ENCODE data around the gene RNF152.

Gene RNF152

DNA sequence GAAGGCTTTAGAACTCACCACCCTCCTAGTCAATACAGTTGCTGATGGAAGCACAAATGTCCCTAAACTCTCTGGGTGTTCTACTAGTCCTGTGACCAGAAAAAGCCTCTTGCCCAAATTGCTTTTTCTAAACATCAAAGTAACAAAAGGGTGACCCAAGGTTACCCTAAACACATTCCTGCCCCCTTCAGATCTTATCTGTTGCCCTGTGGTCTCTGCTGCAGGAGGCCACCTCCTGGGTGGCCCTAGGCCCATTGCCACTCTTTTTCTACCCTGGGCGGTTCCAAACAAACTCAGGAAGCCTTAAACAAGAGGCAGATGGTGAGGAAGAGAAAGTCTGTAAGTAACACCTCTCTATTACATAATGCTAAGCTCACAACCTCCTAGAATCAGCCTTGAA, 3.3 kb downstream of the RNF152 start:
- ChIA-PET POLR2A (ENCODE audit: low non-redundant PET) (no interaction called here), CTCF (interaction anchor here (0.7 kb wide), 1 partner anchor 242 kb away, joined by 3 read pairs; no protein-coding TSS in a partner anchor)
- DNase-seq (ENCODE audit: low spot score), result no peak
- TF ChIP-seq, protein P1, sequence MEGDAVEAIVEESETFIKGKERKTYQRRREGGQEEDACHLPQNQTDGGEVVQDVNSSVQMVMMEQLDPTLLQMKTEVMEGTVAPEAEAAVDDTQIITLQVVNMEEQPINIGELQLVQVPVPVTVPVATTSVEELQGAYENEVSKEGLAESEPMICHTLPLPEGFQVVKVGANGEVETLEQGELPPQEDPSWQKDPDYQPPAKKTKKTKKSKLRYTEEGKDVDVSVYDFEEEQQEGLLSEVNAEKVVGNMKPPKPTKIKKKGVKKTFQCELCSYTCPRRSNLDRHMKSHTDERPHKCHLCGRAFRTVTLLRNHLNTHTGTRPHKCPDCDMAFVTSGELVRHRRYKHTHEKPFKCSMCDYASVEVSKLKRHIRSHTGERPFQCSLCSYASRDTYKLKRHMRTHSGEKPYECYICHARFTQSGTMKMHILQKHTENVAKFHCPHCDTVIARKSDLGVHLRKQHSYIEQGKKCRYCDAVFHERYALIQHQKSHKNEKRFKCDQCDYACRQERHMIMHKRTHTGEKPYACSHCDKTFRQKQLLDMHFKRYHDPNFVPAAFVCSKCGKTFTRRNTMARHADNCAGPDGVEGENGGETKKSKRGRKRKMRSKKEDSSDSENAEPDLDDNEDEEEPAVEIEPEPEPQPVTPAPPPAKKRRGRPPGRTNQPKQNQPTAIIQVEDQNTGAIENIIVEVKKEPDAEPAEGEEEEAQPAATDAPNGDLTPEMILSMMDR (conservative IDR thresholded peaks at IDR 0.05; ENCODE audit: low read depth), result no peak
- H3K27ac ChIP-seq, result no peak overlapping the region

DNA sequence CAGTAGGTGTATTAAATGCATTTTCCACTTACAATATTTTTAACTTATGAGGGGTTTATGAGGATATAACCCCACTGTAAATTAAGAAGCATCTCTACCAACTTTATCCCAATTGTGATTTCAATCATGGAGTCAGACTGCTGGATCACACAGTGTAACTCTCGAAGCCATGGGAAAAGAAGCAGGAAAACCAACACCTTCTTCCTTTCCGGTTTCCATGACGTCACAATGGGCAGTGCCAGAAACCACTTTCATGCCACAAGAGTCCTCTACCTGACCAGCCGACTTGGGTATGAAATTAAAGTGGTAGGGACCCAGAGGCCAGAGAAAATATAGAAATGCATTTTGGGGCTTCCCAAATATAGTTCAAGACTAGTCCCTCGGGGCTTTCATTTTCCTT, 4.2 kb downstream of the RNF152 start:
- ChIA-PET CTCF (no interaction called here), POLR2A (ENCODE audit: low non-redundant PET) (no interaction called here)
- H3K27ac ChIP-seq, result no peak overlapping the region
- no peak for DNase-seq (ENCODE audit: low spot score)
- TF ChIP-seq, protein P1 (conservative IDR thresholded peaks at IDR 0.05; ENCODE audit: low read depth), result no peak

DNA sequence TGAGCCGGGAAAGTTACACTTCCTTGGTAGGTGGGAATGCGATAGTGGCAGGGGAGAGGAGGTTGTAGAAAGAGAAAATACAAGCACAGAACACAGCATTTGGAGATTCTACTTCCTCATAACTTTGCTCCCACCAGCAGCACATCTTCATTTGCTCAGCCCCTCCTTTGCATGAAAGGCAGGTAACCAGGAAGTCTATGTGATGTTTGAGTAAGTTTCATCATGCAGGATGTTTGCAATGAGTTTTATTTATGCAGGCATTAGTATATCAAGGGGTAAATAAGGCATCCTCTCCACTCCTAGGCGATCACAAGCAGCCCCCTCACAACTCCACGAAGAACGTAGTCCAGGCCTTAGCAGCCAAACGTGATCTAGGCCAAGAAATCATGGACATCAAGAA, 5.0 kb downstream of the RNF152 start:
- ChIA-PET CTCF (no interaction called here), POLR2A (ENCODE audit: low non-redundant PET) (no interaction called here)
- no peak overlapping the region for H3K27ac ChIP-seq
- TF ChIP-seq, protein P1 (conservative IDR thresholded peaks at IDR 0.05; ENCODE audit: low read depth), result no peak
- DNase-seq (ENCODE audit: low spot score), result no peak

DNA sequence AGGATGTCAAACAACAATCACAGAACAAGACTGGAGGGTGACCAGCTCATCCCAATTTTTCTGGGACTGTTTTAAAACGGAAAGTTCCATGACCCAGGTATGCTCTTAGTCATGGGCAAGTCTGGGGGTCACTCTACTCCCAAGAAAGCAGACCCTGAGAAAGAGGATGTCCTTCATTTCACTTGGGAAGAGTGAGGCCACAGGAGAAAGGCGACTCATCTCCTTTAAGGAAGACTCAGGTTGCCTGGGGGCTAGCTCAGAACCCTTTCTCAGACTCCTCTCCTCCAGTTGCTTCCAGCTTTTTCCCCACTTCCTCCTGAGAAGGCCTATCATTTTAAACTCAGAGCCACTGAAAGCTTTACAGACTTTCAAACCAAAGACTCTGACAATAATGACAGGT, 9.3 kb downstream of the RNF152 start:
- DNase-seq (ENCODE audit: low spot score), result no peak
- TF ChIP-seq, protein P1 (conservative IDR thresholded peaks at IDR 0.05; ENCODE audit: low read depth), result no peak
- H3K27ac ChIP-seq, result no peak overlapping the region
- POLR2A ChIA-PET (ENCODE audit: low non-redundant PET), result no interaction called here
- CTCF ChIA-PET, result no interaction called here

DNA sequence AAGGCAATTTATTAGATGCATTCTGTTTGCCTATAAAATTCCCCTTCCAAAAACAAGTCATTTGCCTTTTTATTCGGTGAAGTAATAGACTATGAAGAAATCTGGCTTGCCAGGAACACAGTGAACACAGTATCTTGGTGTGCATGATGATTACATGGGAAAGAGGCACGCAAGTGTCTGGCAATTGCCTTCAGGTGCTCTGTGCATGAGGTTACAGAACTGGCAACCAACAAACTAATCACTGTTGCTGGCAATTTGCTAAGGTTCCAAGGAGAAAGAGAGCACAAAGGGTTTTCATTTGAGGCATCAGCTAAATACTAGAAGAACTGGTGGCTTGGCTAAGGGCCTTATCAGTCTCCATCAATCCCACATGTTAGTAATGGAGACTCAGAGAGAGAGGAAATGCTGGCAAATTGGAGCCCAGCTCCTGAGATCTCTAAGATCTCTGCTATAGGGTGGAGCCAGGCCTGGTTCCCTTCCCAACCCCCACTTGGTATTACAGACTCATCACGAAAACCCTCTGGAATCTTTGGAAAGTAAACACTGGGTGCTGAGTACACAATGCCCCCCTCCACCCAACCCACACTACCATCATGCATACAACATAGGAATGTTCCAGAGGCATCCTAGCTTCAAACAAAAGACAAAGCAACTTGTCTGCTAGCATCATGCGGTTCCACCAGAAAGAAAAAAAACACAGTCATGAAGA, 10.4 kb downstream of the RNF152 start:
- no peak for DNase-seq (ENCODE audit: low spot score)
- CTCF ChIA-PET, result interaction anchor here (0.5 kb wide), 1 partner anchor 12 kb away, joined by 3 read pairs; no protein-coding TSS in a partner anchor
- TF ChIP-seq, protein P1 (conservative IDR thresholded peaks at IDR 0.05; ENCODE audit: low read depth), result no peak
- POLR2A ChIA-PET (ENCODE audit: low non-redundant PET), result no interaction called here
- H3K27ac ChIP-seq, result no peak overlapping the region

DNA sequence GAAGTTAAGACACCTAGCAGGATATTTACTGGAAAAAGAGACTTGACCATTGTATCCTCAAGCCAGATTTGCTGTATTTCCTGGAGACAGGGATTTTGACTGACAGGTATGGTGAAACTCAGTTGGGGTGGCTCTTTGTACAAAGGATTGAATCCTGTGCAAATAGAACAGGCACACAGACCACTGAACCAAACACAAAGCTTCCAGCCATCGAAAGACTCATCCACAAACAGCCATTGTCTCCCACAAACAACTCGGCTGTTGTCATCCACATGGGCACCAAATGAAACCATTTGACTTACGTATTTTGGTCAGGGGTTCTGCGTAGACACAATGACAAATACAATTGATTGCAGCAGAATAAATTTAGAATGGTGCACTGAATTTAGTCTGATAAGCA, 15.9 kb downstream of the RNF152 start:
- TF ChIP-seq, protein P1 (conservative IDR thresholded peaks at IDR 0.05; ENCODE audit: low read depth), result no peak
- ChIA-PET CTCF (no interaction called here), POLR2A (ENCODE audit: low non-redundant PET) (no interaction called here)
- H3K27ac ChIP-seq, result no peak overlapping the region
- DNase-seq (ENCODE audit: low spot score), result no peak
